GM12891 (cell line): ENCODE measurements around the gene TMEM179.

Experiments used
- POLR2A ChIP-seq: IDR thresholded peaks from 2 replicates; pipeline ENCODE4 v1.6.1; 2011; ENCODE audit warnings: low read depth, low read length, control low read depth
- POLR2AphosphoS5 ChIP-seq: IDR thresholded peaks from 2 replicates; pipeline ENCODE4 v1.6.1; 2011; ENCODE audit warnings: low read depth, low read length, control low read depth

DNA sequence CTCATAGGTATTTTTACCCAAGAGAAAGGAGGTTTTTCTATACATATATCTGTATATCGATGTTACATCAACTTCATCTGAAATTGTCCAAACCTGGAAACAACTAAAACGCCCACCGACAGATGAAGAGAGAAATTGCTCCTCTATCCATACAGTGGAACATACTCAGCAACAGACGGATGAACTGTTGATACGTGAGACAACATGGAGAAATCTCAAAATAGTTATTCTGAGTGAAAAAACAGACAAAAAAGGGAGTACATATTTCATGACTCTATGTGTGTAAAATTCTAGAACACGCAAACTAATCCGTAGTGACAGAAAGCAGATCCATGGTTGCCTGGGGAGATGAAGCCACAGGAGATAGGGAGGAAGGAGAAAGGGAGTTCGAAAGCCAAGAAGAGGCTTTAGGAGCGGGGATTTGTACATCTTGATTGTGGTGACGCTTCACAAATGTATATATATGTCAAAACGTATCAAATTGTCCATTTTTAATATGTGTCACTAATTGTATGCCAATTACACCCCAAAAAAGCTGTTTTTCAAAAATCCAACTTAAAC is 62.6 kb downstream of the TMEM179 start:
- no peak for TF ChIP-seq POLR2A
- TF ChIP-seq POLR2AphosphoS5: no peak
